K562 (cell line): Measurements from ENCODE around the gene OTUD5.

Experiments used
- MAFG ChIP-seq: fragments of 450-650 bp; conservative IDR thresholded peaks from 2 replicates; pipeline ENCODE4 v1.6.1; 2016; ENCODE audit warnings: missing genetic modification characterization, missing compliant biosample characterization
- PCBP2 ChIP-seq: fragments of 200-400 bp; formaldehyde crosslinking; IDR thresholded peaks from 2 replicates; pipeline ENCODE4 v1.6.1; 2018; ENCODE audit warnings: low read length, low read depth, mild to moderate bottlenecking, moderate library complexity; ENCODE audit not compliant: poor library complexity, severe bottlenecking
- TF ChIP-seq, protein P1 (sequence below), 3 experiments: IDR thresholded peaks in 2 of 3; conservative IDR thresholded peaks in 1 of 3; 2 replicates each; pipeline ENCODE4 v1.5.1; 2011 to 2012; ENCODE audit warnings: low read length in 3 of 3, mild to moderate bottlenecking in 3 of 3, control low read depth in 2 of 3, improper control_type of control experiment in 1 of 3, inconsistent platforms in 1 of 3, low read depth in 1 of 3, mixed read lengths in 1 of 3, moderate library complexity in 1 of 3; ENCODE audit not compliant: insufficient read depth in 2 of 3
- TF ChIP-seq, protein P2 (sequence below): sonication (generic); formaldehyde crosslinking; IDR thresholded peaks from 2 replicates; pipeline ENCODE4 v1.8.1; 2022; ENCODE audit warnings: missing genetic modification reagents

DNA sequence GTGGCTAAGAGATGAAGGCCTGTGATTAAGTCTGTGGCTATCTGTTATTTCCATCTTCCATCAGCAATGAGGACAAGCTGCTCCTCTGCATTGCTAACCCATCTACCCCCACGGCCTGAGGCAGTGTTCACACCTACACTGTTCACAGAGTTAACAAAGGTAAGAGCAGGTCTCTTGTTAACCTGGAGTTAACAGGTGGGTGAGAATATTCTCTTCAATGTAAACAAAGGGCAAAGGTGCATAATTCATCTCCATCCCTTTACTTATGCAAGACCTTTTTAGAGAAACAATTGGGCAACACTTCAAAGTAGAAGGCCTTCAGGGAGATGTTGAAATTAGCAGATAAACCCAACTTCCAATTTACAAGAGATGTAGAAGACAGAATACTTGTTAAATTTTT lies 48.8 kb downstream of the OTUD5 start:
- TF ChIP-seq, protein P1, sequence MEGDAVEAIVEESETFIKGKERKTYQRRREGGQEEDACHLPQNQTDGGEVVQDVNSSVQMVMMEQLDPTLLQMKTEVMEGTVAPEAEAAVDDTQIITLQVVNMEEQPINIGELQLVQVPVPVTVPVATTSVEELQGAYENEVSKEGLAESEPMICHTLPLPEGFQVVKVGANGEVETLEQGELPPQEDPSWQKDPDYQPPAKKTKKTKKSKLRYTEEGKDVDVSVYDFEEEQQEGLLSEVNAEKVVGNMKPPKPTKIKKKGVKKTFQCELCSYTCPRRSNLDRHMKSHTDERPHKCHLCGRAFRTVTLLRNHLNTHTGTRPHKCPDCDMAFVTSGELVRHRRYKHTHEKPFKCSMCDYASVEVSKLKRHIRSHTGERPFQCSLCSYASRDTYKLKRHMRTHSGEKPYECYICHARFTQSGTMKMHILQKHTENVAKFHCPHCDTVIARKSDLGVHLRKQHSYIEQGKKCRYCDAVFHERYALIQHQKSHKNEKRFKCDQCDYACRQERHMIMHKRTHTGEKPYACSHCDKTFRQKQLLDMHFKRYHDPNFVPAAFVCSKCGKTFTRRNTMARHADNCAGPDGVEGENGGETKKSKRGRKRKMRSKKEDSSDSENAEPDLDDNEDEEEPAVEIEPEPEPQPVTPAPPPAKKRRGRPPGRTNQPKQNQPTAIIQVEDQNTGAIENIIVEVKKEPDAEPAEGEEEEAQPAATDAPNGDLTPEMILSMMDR (IDR thresholded peaks at IDR 0.05 in 2 of 3, conservative IDR thresholded peaks at IDR 0.05 in 1 of 3; ENCODE audit: insufficient read depth in 2 of 3, low read depth in 1 of 3, low read length in 3 of 3), result no peak
- TF ChIP-seq, protein P2, sequence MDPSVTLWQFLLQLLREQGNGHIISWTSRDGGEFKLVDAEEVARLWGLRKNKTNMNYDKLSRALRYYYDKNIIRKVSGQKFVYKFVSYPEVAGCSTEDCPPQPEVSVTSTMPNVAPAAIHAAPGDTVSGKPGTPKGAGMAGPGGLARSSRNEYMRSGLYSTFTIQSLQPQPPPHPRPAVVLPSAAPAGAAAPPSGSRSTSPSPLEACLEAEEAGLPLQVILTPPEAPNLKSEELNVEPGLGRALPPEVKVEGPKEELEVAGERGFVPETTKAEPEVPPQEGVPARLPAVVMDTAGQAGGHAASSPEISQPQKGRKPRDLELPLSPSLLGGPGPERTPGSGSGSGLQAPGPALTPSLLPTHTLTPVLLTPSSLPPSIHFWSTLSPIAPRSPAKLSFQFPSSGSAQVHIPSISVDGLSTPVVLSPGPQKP (CRISPR knock-in tag), result no peak
- no peak for TF ChIP-seq PCBP2
- TF ChIP-seq MAFG (tag), result no peak
